ENCODE data around the gene LSR. TPM values are rescaled to one million over a fixed set of nuclear protein-coding genes. Genes with fewer than 3 reads are reported as not detected.

The LSR gene
- total RNA-seq, 1 experiment from 2014 or later, result 152 TPM

GRCh38 chr19:35223862-35224505 lies 24.8 kb upstream of the LSR start:
- Mint-ChIP-seq H3K27me3 (ENCODE audit: low read depth) (peaks cover 4% of the 10 kb centered on the region), H3K4me3 (no peak overlapping the region), H3K4me1 (peaks cover 9 to 23% of the 10 kb centered on the region in 2 experiments), H3K9me3 (peaks cover 5 to 6% of the 10 kb centered on the region in 2 experiments; a peak in 4 of 5 replicates), H3K36me3 (ENCODE audit: insufficient read depth in 1 of 3, low read depth in 3 of 3) (peaks cover 0 to 5% (median 3%) of the 10 kb centered on the region in 3 experiments; a peak in 6 of 7 replicates), H3K27ac (no peak overlapping the region)
- Histone ChIP-seq H3K23me2 (ENCODE audit: insufficient read length, low read depth, low read length, poor library complexity, severe bottlenecking) (no peaks in the 10 kb centered on the region), H3K4me2 (ENCODE audit: insufficient read depth, insufficient read length, low read length) (no peak overlapping the region), H2BK5ac (ENCODE audit: insufficient read length, low read length) (no peak overlapping the region), H3K4ac (ENCODE audit: low read depth, low read length) (no peak overlapping the region), H4K91ac (ENCODE audit: insufficient read length, low read depth, low read length) (no peak overlapping the region), H2BK20ac (ENCODE audit: low read depth, low read length, poor library complexity, severe bottlenecking) (no peak overlapping the region), H3K18ac (ENCODE audit: insufficient read length, low read depth, low read length) (no peak overlapping the region), H3T11ph (ENCODE audit: low read length) (no peak overlapping the region), H3K79me2 (ENCODE audit: insufficient read depth, low read length) (no peaks in the 10 kb centered on the region), H3K9me3 (ENCODE audit: control insufficient read depth, low read depth, low read length) (no peaks in the 10 kb centered on the region), H2BK120ac (ENCODE audit: low read depth, low read length, poor library complexity, severe bottlenecking) (no peak overlapping the region), H3K27ac (ENCODE audit: insufficient read length, low read depth, low read length) (no peak overlapping the region), H2BK12ac (ENCODE audit: insufficient read length, low read depth, low read length) (no peak overlapping the region), H2AFZ (ENCODE audit: low read length) (no peak overlapping the region), H2AK5ac (ENCODE audit: insufficient read length, low read length) (no peak overlapping the region), H3K79me1 (ENCODE audit: insufficient read depth, low read depth, low read length, poor library complexity, severe bottlenecking) (no peaks in the 10 kb centered on the region), H4K8ac (replicated peaks; ENCODE audit: insufficient read length, low read depth, low read length) (no peak overlapping the region), H3K4me1 (ENCODE audit: insufficient read depth, low read length) (no peaks in the 10 kb centered on the region; the same call in 1 of the 2 replicates), H4K20me1 (ENCODE audit: control insufficient read depth, insufficient read depth, insufficient read length) (no peaks in the 10 kb centered on the region), H3K9ac (ENCODE audit: extremely low read depth, insufficient read length, low read length) (no peak overlapping the region), H3K56ac (ENCODE audit: insufficient read length, low read depth, low read length) (no peak overlapping the region), H2BK15ac (ENCODE audit: low read depth, low read length) (no peak overlapping the region), H3K27me3 (ENCODE audit: insufficient read depth, low read length) (no peaks in the 10 kb centered on the region), H3K23ac (ENCODE audit: insufficient read length, low read depth, low read length) (no peak overlapping the region), H4K5ac (ENCODE audit: insufficient read length, low read depth, low read length) (no peak overlapping the region), H3K14ac (ENCODE audit: insufficient read depth, low read length) (no peak overlapping the region)
- no peak for DNase-seq
- no CpG with 5 or more reads among the region's 4 CpGs for WGBS (ENCODE audit: extremely low coverage, insufficient read length, low lambda C conversion rate)
- no peak for TF ChIP-seq CTCF (conservative IDR thresholded peaks at IDR 0.05)
